ENCODE results near the gene RAD51B. TPM values are rescaled to one million over a fixed set of nuclear protein-coding genes. Genes with fewer than 3 reads are reported as not detected.
A peak's percentile ranks its signal among the peaks of the same experiment; 100 is the strongest.
"Not testable (repeated sequence)": the region's sequence is repeated elsewhere in the genome, so short reads cannot be mapped to it uniquely, and the experiment has no call there.

Gene RAD51B
- total RNA-seq, 4 donors from 2014 or later, result 14.0 to 16.4 (median 14.8) TPM

- Histone ChIP-seq H3K27ac (no peak overlapping the region), H3K4me1 (peaks cover 17 to 24% of the 10 kb centered on the region in 2 donors), H3K27me3 (no peaks in the 10 kb centered on the region), H3K9me3 (no peaks in the 10 kb centered on the region), H3K36me3 (no peaks in the 10 kb centered on the region), H3K4me3 (replicated peaks in 1 of 3) (no peak overlapping the region)
- no peak for DNase-seq
- intact Hi-C loops (cut with DNase I), result no loop called here
- TF ChIP-seq, protein P1, sequence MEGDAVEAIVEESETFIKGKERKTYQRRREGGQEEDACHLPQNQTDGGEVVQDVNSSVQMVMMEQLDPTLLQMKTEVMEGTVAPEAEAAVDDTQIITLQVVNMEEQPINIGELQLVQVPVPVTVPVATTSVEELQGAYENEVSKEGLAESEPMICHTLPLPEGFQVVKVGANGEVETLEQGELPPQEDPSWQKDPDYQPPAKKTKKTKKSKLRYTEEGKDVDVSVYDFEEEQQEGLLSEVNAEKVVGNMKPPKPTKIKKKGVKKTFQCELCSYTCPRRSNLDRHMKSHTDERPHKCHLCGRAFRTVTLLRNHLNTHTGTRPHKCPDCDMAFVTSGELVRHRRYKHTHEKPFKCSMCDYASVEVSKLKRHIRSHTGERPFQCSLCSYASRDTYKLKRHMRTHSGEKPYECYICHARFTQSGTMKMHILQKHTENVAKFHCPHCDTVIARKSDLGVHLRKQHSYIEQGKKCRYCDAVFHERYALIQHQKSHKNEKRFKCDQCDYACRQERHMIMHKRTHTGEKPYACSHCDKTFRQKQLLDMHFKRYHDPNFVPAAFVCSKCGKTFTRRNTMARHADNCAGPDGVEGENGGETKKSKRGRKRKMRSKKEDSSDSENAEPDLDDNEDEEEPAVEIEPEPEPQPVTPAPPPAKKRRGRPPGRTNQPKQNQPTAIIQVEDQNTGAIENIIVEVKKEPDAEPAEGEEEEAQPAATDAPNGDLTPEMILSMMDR (IDR thresholded peaks at IDR 0.05), result no peak
- no peak for TF ChIP-seq POLR2A (IDR thresholded peaks at IDR 0.05)
- WGBS, 2 donors, result 57 to 93% methylated on average over 1 of the region's 1 CpG
Measured at GRCh38 chr14:68094752-68095151, 275.2 kb downstream of the RAD51B start.

- Histone ChIP-seq H3K27me3 (no peaks in the 10 kb centered on the region), H3K27ac (no peak overlapping the region), H3K36me3 (no peaks in the 10 kb centered on the region), H3K9me3 (no peaks in the 10 kb centered on the region), H3K4me3 (replicated peaks in 1 of 3) (no peak overlapping the region), H3K4me1 (peaks cover 17 to 24% of the 10 kb centered on the region in 2 donors)
- TF ChIP-seq, protein P1 (IDR thresholded peaks at IDR 0.05), result no peak
- no peak for TF ChIP-seq POLR2A (IDR thresholded peaks at IDR 0.05)
- intact Hi-C loops (cut with DNase I), result no loop called here
- no peak for DNase-seq
- 91 to 98% methylated on average over 3 of the region's 3 CpGs for WGBS, 2 donors
Measured at GRCh38 chr14:68097727-68098126, 278.1 kb downstream of the RAD51B start.

GRCh38 chr14:68098834-68099233 lies 279.3 kb downstream of the RAD51B start:
- H3K9me3 ChIP-seq, result no peaks in the 10 kb centered on the region
- 91 to 94% methylated on average over 2 of the region's 2 CpGs for WGBS, 2 donors
- H3K36me3 ChIP-seq, result no peaks in the 10 kb centered on the region
- H3K4me3 ChIP-seq (replicated peaks in 1 of 3), result no peak overlapping the region
- no peak for DNase-seq
- TF ChIP-seq POLR2A (IDR thresholded peaks at IDR 0.05), result no peak
- TF ChIP-seq, protein P1 (IDR thresholded peaks at IDR 0.05), result no peak
- intact Hi-C loops (cut with DNase I), result no loop called here
- peaks cover 23 to 30% of the 10 kb centered on the region in 2 donors for H3K4me1 ChIP-seq
- H3K27me3 ChIP-seq, result no peaks in the 10 kb centered on the region
- peak overlapping the region; percentile 60 to 86 (median 85) for H3K27ac ChIP-seq

DNA sequence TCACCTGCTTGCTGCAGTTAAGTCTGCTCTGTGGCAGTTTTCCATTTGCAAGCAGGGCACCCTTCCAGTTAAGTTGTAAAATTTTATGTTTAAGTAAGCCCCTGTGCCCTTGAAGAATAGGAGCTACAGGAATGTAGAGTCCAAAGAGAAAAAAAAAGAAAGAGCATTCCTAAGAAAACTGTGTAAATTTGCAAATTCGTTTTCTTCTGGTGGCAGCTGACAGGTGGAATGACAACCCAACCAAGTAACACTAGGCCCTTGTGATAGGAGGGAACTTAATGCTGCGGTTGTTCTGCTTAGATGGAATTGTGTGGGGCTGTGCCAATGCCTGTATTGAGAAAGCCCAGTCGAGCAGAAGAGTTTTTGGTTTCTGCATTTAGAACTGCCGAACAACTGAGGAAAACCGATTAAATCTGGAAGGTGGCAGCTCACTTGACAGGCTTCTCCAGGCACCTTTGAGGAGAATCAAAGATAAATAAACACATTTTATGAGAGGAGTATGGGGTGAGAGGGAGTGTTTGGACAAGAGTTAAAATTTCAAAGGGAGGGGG lies 280.0 kb downstream of the RAD51B start:
- intact Hi-C loops (cut with DNase I), result no loop called here
- WGBS, 2 donors, result 33 to 59% methylated on average over 5 of the region's 5 CpGs
- Histone ChIP-seq H3K4me3 (replicated peaks in 1 of 3) (no peak overlapping the region), H3K27me3 (no peaks in the 10 kb centered on the region), H3K36me3 (no peaks in the 10 kb centered on the region), H3K27ac (peak overlapping the region; percentile 60 to 86 (median 85)), H3K4me1 (peaks cover 30 to 37% of the 10 kb centered on the region in 2 donors), H3K9me3 (no peaks in the 10 kb centered on the region)
- TF ChIP-seq POLR2A (IDR thresholded peaks at IDR 0.05), result peak in 1 of 2 donors; percentile 54
- TF ChIP-seq, protein P1 (IDR thresholded peaks at IDR 0.05), result no peak
- DNase-seq, result peak; percentile 70 to 72

- H3K27ac ChIP-seq; H3K9me3 ChIP-seq; DNase-seq; H3K27me3 ChIP-seq; H3K36me3 ChIP-seq; intact Hi-C loops (cut with DNase I); H3K4me3 ChIP-seq (replicated peaks in 1 of 3): not testable (repeated sequence)
- H3K4me1 ChIP-seq, result peaks cover 34 to 35% of the 10 kb centered on the region in 2 donors
- WGBS, 2 donors, result 97 to 100% methylated on average over 3 of the region's 3 CpGs
Measured at GRCh38 chr14:68101715-68102301, 282.2 kb downstream of the RAD51B start.

Data from thyroid gland (tissue), 4 donors.